Loucy (cell line): ENCODE measurements around the gene CASP5.

Source experiments
- H2AFZ ChIP-seq: fragments of 200-600 bp; sonication (generic); 2 replicates; pipeline ENCODE4 v1.6.0; 2016; ENCODE audit warnings: antibody characterized with exemption, mild to moderate bottlenecking, low read length, moderate library complexity
- H3F3A ChIP-seq: fragments of 200-600 bp; 2 replicates; pipeline ENCODE4 v1.6.0; 2016; ENCODE audit warnings: antibody characterized with exemption, low read depth, mild to moderate bottlenecking
- H3K27me3 ChIP-seq: fragments of 200-600 bp; sonication (generic); 2 replicates; pipeline ENCODE4 v1.6.1; 2014; ENCODE audit warnings: low read length, mild to moderate bottlenecking; ENCODE audit not compliant: insufficient read depth, poor library complexity, severe bottlenecking
- H3K36me3 ChIP-seq: fragments of 200-600 bp; sonication (generic); 2 replicates; pipeline ENCODE4 v1.6.1; 2016; ENCODE audit warnings: low read length; ENCODE audit not compliant: insufficient read depth
- H3K4me1 ChIP-seq: fragments of 200-600 bp; sonication (generic); 2 replicates; pipeline ENCODE4 v1.5.1; 2014; ENCODE audit warnings: low read length, mild to moderate bottlenecking; ENCODE audit not compliant: insufficient read depth, poor library complexity, severe bottlenecking
- H3K4me2 ChIP-seq: fragments of 200-600 bp; sonication (generic); 2 replicates; pipeline ENCODE4 v1.6.0; 2014; ENCODE audit warnings: antibody characterized with exemption, low read length, low read depth, mild to moderate bottlenecking; ENCODE audit not compliant: poor library complexity, severe bottlenecking
- H3K4me3 ChIP-seq: fragments of 200-600 bp; sonication (generic); 2 replicates; pipeline ENCODE4 v1.5.1; 2014; ENCODE audit warnings: low read length, mild to moderate bottlenecking, mixed read lengths; ENCODE audit not compliant: poor library complexity, severe bottlenecking
- H3K79me2 ChIP-seq: fragments of 200-600 bp; sonication (generic); 2 replicates; pipeline ENCODE4 v1.6.1; 2014; ENCODE audit warnings: low read length; ENCODE audit not compliant: insufficient read depth
- H3K9ac ChIP-seq: fragments of 200-600 bp; sonication (generic); 2 replicates; pipeline ENCODE4 v1.6.0; 2014; ENCODE audit warnings: mild to moderate bottlenecking, low read depth, low read length, moderate library complexity; ENCODE audit not compliant: poor library complexity, severe bottlenecking
- H3K9me2 ChIP-seq: fragments of 200-600 bp; sonication (generic); replicated peaks from 2 replicates; pipeline ENCODE4 v1.6.1; 2016; ENCODE audit warnings: low read depth, low read length, mixed read lengths
- H3K9me3 ChIP-seq: fragments of 200-600 bp; sonication (generic); 2 replicates; pipeline ENCODE4 v1.6.1; 2014; ENCODE audit warnings: mild to moderate bottlenecking, antibody characterized with exemption, low read length, low read depth; ENCODE audit not compliant: insufficient read depth
- H4K20me1 ChIP-seq: fragments of 200-600 bp; sonication (generic); 2 replicates; pipeline ENCODE4 v1.6.0; 2014; ENCODE audit warnings: antibody characterized with exemption, low read length, mild to moderate bottlenecking; ENCODE audit not compliant: insufficient read depth, poor library complexity, severe bottlenecking
- CTCF ChIP-seq: fragments of 200-600 bp; sonication (generic); conservative IDR thresholded peaks from 2 replicates; pipeline ENCODE4 v1.5.1; 2014; ENCODE audit warnings: mild to moderate bottlenecking, antibody characterized with exemption, low read length
- EZH2phosphoT487 ChIP-seq: fragments of 200-600 bp; IDR thresholded peaks from 2 replicates; pipeline ENCODE4 v1.6.1; 2018; ENCODE audit warnings: antibody characterized with exemption, mild to moderate bottlenecking, moderate library complexity, borderline replicate concordance

Gene CASP5

GRCh38 chr11:105033781-105034180, 10.8 kb upstream of the CASP5 start:
- Histone ChIP-seq H3K9ac (no peak overlapping the region), H3K4me1 (peaks cover 19% of the 10 kb centered on the region), H3K27me3 (no peaks in the 10 kb centered on the region), H2AFZ (no peak overlapping the region), H3K79me2 (no peaks in the 10 kb centered on the region), H3K9me2 (no peaks in the 10 kb centered on the region), H3F3A (no peaks in the 10 kb centered on the region), H4K20me1 (no peaks in the 10 kb centered on the region), H3K36me3 (no peaks in the 10 kb centered on the region), H3K9me3 (no peaks in the 10 kb centered on the region), H3K4me3 (no peak overlapping the region), H3K4me2 (peak overlapping the region; percentile 61)
- no peak for TF ChIP-seq EZH2phosphoT487
- TF ChIP-seq CTCF = no peak

- Histone ChIP-seq H3K27me3 (no peaks in the 10 kb centered on the region), H2AFZ (no peak overlapping the region), H3K36me3 (no peaks in the 10 kb centered on the region), H4K20me1 (no peaks in the 10 kb centered on the region), H3K79me2 (no peaks in the 10 kb centered on the region), H3K9me3 (no peaks in the 10 kb centered on the region), H3F3A (no peaks in the 10 kb centered on the region), H3K9me2 (no peaks in the 10 kb centered on the region), H3K4me3 (no peak overlapping the region), H3K4me1 (peaks cover 19% of the 10 kb centered on the region), H3K4me2 (peak overlapping the region; percentile 61), H3K9ac (no peak overlapping the region)
- TF ChIP-seq CTCF (no peak), EZH2phosphoT487 (no peak)
Measured at GRCh38 chr11:105033343-105033742, 10.4 kb upstream of the CASP5 start.

GRCh38 chr11:105032495-105032894, 9.5 kb upstream of the CASP5 start:
- Histone ChIP-seq H3F3A (no peaks in the 10 kb centered on the region), H2AFZ (no peak overlapping the region), H4K20me1 (no peaks in the 10 kb centered on the region), H3K9ac (no peak overlapping the region), H3K36me3 (no peaks in the 10 kb centered on the region), H3K4me1 (peaks cover 19% of the 10 kb centered on the region), H3K9me3 (no peaks in the 10 kb centered on the region), H3K9me2 (no peaks in the 10 kb centered on the region), H3K79me2 (no peaks in the 10 kb centered on the region), H3K4me2 (no peak overlapping the region), H3K27me3 (no peaks in the 10 kb centered on the region), H3K4me3 (no peak overlapping the region)
- TF ChIP-seq EZH2phosphoT487 (no peak), CTCF (no peak)
